T-helper 2 cell treated with Interferon-gamma antibody and Interleukin-4, amounts not matched to agents 5 μg/mL and 100 μg/mL, for 36 hours (primary cell): ENCODE results near the gene HYAL3.

Source experiments
- DNase-seq: peaks from one replicate; pipeline ENCODE4 v3.0.0; 2021; ENCODE audit warnings: low spot score
- H3K27ac Mint-ChIP-seq: one replicate; pipeline ENCODE4 v1.8.0; 2021; ENCODE audit warnings: mild to moderate bottlenecking, mixed read lengths
- H3K27me3 Mint-ChIP-seq: one replicate; pipeline ENCODE4 v1.8.0; 2021; ENCODE audit warnings: low read depth, mixed read lengths
- H3K36me3 Mint-ChIP-seq: one replicate; pipeline ENCODE4 v1.8.0; 2021; ENCODE audit warnings: low read depth, mixed read lengths
- H3K4me1 Mint-ChIP-seq: one replicate; pipeline ENCODE4 v1.8.0; 2021; ENCODE audit warnings: low read depth, mixed read lengths
- H3K4me3 Mint-ChIP-seq: one replicate; pipeline ENCODE4 v1.8.0; 2022; ENCODE audit warnings: mild to moderate bottlenecking, moderate library complexity, mixed read lengths
- H3K9me3 Mint-ChIP-seq: one replicate; pipeline ENCODE4 v1.8.0; 2021; ENCODE audit warnings: mixed read lengths

Gene HYAL3

GRCh38 chr3:50323614-50324199, 24.5 kb upstream of the HYAL3 start:
- Mint-ChIP-seq H3K4me3 (no peak overlapping the region), H3K4me1 (peaks cover 24% of the 10 kb centered on the region)
- no peak for DNase-seq

GRCh38 chr3:50323092-50323600, 23.9 kb upstream of the HYAL3 start:
- Mint-ChIP-seq H3K27me3 (no peaks in the 10 kb centered on the region), H3K9me3 (no peaks in the 10 kb centered on the region), H3K4me3 (no peak overlapping the region), H3K4me1 (peaks cover 23% of the 10 kb centered on the region), H3K27ac (peak overlapping the region; percentile 43), H3K36me3 (peaks cover 3% of the 10 kb centered on the region)
- no peak for DNase-seq

More at GRCh38 chr3:50323614-50324199, 24.5 kb upstream of the HYAL3 start:
- H3K27ac Mint-ChIP-seq, result no peak overlapping the region
- peaks cover 6% of the 10 kb centered on the region for H3K36me3 Mint-ChIP-seq
- H3K27me3 Mint-ChIP-seq, result no peaks in the 10 kb centered on the region
- H3K9me3 Mint-ChIP-seq, result no peaks in the 10 kb centered on the region

GRCh38 chr3:50322386-50323091, 23.3 kb upstream of the HYAL3 start, which contains the start of gene HYAL2:
TSS of gene HYAL2 (minus strand) at chr3:50322745. CDS start at chr3:50320489, 2,256 bp downstream.
- H3K4me1 Mint-ChIP-seq, result peaks cover 22% of the 10 kb centered on the region
- H3K9me3 Mint-ChIP-seq, result no peaks in the 10 kb centered on the region
- peak within 1 kb of the TSS; percentile 82 for H3K4me3 Mint-ChIP-seq
- H3K27ac Mint-ChIP-seq, result peak within 1 kb of the TSS; percentile 92
- H3K27me3 Mint-ChIP-seq, result no peaks in the 10 kb centered on the region
- H3K36me3 Mint-ChIP-seq, result peaks cover 3% of the 10 kb centered on the region
- DNase-seq, result no peak

GRCh38 chr3:50322115-50322385, 22.8 kb upstream of the HYAL3 start:
- peaks cover 3% of the 10 kb centered on the region for H3K36me3 Mint-ChIP-seq
- no peak overlapping the region for H3K4me3 Mint-ChIP-seq
- H3K27ac Mint-ChIP-seq, result no peak overlapping the region
- no peak for DNase-seq
- no peaks in the 10 kb centered on the region for H3K9me3 Mint-ChIP-seq
- peaks cover 20% of the 10 kb centered on the region for H3K4me1 Mint-ChIP-seq
- H3K27me3 Mint-ChIP-seq, result no peaks in the 10 kb centered on the region

GRCh38 chr3:50321336-50322114, 22.3 kb upstream of the HYAL3 start:
- H3K4me3 Mint-ChIP-seq, result peak overlapping the region; percentile 82
- peak overlapping the region; percentile 92 for H3K27ac Mint-ChIP-seq
- H3K27me3 Mint-ChIP-seq, result no peaks in the 10 kb centered on the region
- peaks cover 21% of the 10 kb centered on the region for H3K4me1 Mint-ChIP-seq
- DNase-seq, result peak; percentile 88
- H3K36me3 Mint-ChIP-seq, result peaks cover 3% of the 10 kb centered on the region
- H3K9me3 Mint-ChIP-seq, result no peaks in the 10 kb centered on the region

GRCh38 chr3:50320853-50321335, 21.7 kb upstream of the HYAL3 start:
- Mint-ChIP-seq H3K27ac (peak overlapping the region; percentile 84), H3K9me3 (no peaks in the 10 kb centered on the region), H3K4me1 (peaks cover 25% of the 10 kb centered on the region), H3K27me3 (no peaks in the 10 kb centered on the region), H3K4me3 (peak overlapping the region; percentile 92), H3K36me3 (peaks cover 6% of the 10 kb centered on the region)
- DNase-seq, result peak; percentile 78

- H3K27me3 Mint-ChIP-seq, result no peaks in the 10 kb centered on the region
- no peaks in the 10 kb centered on the region for H3K9me3 Mint-ChIP-seq
- H3K27ac Mint-ChIP-seq, result no peak overlapping the region
- peaks cover 6% of the 10 kb centered on the region for H3K36me3 Mint-ChIP-seq
- H3K4me1 Mint-ChIP-seq, result peaks cover 25% of the 10 kb centered on the region
- H3K4me3 Mint-ChIP-seq, result peak overlapping the region; percentile 92
- no peak for DNase-seq
Measured at GRCh38 chr3:50319894-50320625, 20.9 kb upstream of the HYAL3 start.

GRCh38 chr3:50319181-50319893, 20.1 kb upstream of the HYAL3 start:
- Mint-ChIP-seq H3K36me3 (peaks cover 4% of the 10 kb centered on the region), H3K27me3 (no peaks in the 10 kb centered on the region), H3K4me3 (peak overlapping the region; percentile 42), H3K27ac (no peak overlapping the region), H3K4me1 (peaks cover 25% of the 10 kb centered on the region), H3K9me3 (no peaks in the 10 kb centered on the region)
- no peak for DNase-seq

- peaks cover 26% of the 10 kb centered on the region for H3K4me1 Mint-ChIP-seq
Measured at GRCh38 chr3:50318615-50319014, 19.4 kb upstream of the HYAL3 start.

GRCh38 chr3:50318163-50318562, 19.0 kb upstream of the HYAL3 start:
- no peak overlapping the region for H3K4me3 Mint-ChIP-seq
- no peaks in the 10 kb centered on the region for H3K9me3 Mint-ChIP-seq
- no peaks in the 10 kb centered on the region for H3K27me3 Mint-ChIP-seq
- H3K27ac Mint-ChIP-seq, result no peak overlapping the region
- DNase-seq, result no peak
- peaks cover 4% of the 10 kb centered on the region for H3K36me3 Mint-ChIP-seq
- H3K4me1 Mint-ChIP-seq, result peaks cover 26% of the 10 kb centered on the region

More at GRCh38 chr3:50318615-50319014, 19.4 kb upstream of the HYAL3 start:
- Mint-ChIP-seq H3K27ac (no peak overlapping the region), H3K27me3 (no peaks in the 10 kb centered on the region), H3K9me3 (no peaks in the 10 kb centered on the region), H3K4me3 (no peak overlapping the region), H3K36me3 (peaks cover 4% of the 10 kb centered on the region)
- DNase-seq, result no peak

GRCh38 chr3:50317300-50317699, 18.1 kb upstream of the HYAL3 start:
- Mint-ChIP-seq H3K9me3 (no peaks in the 10 kb centered on the region), H3K36me3 (peaks cover 4% of the 10 kb centered on the region), H3K4me3 (no peak overlapping the region), H3K4me1 (peaks cover 26% of the 10 kb centered on the region), H3K27ac (no peak overlapping the region), H3K27me3 (no peaks in the 10 kb centered on the region)
- DNase-seq, result no peak

- Mint-ChIP-seq H3K27me3 (no peaks in the 10 kb centered on the region), H3K36me3 (peaks cover 4% of the 10 kb centered on the region), H3K4me1 (peaks cover 26% of the 10 kb centered on the region), H3K4me3 (peak overlapping the region; percentile 54), H3K9me3 (no peaks in the 10 kb centered on the region), H3K27ac (peak overlapping the region; percentile 83)
- DNase-seq, result no peak
Measured at GRCh38 chr3:50316657-50317242, 17.5 kb upstream of the HYAL3 start.

GRCh38 chr3:50314816-50315215, 15.6 kb upstream of the HYAL3 start:
- no peak for DNase-seq
- Mint-ChIP-seq H3K36me3 (peaks cover 5% of the 10 kb centered on the region), H3K4me1 (peaks cover 20% of the 10 kb centered on the region), H3K27me3 (no peaks in the 10 kb centered on the region), H3K27ac (no peak overlapping the region), H3K9me3 (peaks cover 2% of the 10 kb centered on the region), H3K4me3 (no peak overlapping the region)
